ENCODE results near the gene OSBPL5.

The OSBPL5 gene, protein sequence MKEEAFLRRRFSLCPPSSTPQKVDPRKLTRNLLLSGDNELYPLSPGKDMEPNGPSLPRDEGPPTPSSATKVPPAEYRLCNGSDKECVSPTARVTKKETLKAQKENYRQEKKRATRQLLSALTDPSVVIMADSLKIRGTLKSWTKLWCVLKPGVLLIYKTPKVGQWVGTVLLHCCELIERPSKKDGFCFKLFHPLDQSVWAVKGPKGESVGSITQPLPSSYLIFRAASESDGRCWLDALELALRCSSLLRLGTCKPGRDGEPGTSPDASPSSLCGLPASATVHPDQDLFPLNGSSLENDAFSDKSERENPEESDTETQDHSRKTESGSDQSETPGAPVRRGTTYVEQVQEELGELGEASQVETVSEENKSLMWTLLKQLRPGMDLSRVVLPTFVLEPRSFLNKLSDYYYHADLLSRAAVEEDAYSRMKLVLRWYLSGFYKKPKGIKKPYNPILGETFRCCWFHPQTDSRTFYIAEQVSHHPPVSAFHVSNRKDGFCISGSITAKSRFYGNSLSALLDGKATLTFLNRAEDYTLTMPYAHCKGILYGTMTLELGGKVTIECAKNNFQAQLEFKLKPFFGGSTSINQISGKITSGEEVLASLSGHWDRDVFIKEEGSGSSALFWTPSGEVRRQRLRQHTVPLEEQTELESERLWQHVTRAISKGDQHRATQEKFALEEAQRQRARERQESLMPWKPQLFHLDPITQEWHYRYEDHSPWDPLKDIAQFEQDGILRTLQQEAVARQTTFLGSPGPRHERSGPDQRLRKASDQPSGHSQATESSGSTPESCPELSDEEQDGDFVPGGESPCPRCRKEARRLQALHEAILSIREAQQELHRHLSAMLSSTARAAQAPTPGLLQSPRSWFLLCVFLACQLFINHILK

DNA sequence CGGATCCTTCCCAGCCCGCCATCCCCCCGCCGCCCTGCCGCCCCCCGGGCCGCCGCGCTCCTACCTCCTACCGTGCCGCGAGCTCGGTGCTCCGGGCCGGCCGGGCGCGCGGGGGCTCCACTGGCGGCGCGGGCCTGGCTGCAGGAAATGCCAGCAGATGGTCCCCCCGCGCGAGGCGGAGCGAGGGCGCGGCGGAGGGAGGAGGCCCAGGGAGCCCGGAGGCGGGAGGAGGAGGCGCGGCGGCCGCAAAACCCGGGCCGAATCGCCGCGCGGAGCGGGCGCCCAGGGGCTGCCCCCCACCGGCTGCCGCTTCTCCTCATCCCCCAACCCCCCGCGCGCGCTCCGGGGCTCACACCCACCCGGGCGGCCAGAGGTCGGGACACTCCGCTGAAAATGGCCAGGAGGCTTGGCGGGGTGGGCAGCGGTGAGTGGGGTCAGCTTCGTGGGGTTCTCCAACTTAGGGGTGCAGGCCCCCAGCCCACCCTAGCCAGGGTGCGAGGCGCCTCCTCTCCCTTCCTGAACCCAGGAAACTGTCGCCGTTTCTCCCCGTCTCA lies at the start of gene OSBPL5:
OSBPL5 (minus strand) TSS at position 159 of the 554 bp plus-strand sequence. CDS start 36,162 bp downstream, outside the sequence.
- peak; percentile 54 for DNase-seq

DNA sequence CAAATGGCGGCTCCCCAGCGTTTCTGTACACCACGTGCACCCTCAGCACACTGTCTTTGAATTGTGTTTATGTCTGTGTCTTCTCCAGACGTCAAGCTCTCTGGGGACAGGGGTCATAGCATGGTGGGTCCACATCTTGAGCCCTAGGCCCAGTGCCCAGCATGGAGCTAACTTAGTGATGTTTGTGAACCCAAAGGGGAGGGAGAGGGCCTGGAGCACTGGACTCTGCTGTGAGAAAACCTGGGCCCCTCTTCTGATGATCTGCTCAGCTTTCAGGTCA lies 49.2 kb upstream of the OSBPL5 start:
- peak; percentile 5 for DNase-seq

DNA sequence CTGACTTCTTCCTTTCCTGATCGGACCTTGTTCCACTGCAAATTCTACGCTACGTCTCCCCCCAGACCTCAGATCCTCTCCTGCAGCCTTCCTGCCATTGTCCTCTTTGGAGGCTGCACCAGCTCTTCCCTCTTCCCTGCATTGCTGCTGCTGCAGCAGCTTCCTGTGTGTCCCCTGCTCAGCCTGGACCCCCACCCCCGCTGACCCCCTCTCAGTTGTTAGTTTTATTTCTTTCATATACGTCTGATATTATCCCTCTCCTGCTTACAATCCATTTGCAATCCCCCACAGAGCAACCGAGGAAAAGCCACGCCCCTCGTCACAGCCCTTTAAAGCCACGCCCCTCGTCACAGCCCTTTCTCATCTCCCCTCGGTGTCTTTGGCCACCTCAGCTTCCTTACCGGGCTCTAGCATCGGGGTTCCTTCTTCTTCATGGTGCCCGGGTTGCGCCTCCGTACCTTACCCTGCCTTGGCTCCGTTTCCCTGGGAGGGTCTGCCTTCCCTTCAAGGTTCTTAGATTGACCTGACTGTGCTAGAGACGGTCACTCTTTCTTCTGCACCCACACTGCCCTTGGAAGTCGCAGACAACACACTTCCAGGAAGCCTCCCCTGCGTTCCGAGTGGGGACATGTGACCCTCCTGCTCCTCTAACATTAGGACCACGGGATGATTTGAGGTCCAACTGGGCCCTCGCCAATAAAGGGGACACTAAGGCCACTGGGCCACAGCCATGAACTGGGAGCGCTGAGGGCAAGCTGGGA lies 48.7 kb upstream of the OSBPL5 start:
- DNase-seq = no peak

- DNase-seq = no peak
These were observed 43.2 kb upstream of the OSBPL5 start for GRCh38 chr11:3208272-3208671.

- no peak for DNase-seq
These were observed 42.5 kb upstream of the OSBPL5 start for GRCh38 chr11:3207526-3208189.

DNA sequence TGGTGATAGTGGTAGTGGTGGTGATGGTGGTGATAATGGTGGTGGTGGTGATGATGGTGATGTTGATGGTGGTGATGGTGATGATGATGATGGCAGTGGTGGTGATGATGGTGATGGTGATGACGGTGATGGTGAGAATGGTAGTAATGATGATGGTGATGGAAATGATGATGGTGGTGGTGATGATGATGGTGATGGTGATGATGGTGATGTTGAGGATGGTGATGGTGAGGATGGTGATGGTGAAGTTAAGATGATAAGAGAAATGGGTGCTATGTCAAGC lies 41.8 kb upstream of the OSBPL5 start:
- no peak for DNase-seq

DNA sequence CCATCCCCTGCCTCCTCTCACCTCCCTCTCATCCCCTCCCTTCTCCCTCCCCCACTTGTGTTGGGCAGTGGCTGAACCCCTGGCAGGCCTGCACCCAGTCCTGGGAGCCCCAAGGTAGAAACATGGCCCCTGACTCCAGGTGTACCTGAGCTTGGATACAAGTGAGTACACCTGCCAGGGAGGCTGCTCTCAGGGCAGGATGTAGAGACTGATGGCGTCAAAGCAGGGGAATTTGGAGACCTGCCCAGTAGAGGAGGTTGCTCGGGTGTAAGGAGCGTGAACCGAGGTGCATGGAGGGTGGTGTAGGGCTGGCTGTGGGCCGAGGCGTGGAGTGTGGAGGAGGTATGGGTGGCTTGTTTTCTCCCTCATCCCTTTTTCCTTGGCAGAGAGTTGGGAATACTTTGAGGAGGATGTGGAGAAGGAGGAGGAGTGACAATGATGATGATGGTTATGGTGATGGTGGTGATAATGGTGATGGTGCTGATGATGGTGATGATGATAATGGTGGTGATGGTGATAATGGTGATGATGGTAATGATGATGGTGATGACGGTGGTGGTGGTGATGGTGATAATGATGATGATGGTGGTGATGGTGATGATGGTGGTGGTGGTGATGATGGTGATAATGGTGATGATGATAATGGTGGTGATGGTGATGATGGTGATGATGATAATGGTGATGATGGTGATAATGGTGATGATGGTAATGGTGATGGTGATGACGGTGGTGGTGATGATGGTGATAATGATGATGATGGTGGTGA lies 41.2 kb upstream of the OSBPL5 start:
- no peak for DNase-seq

DNA sequence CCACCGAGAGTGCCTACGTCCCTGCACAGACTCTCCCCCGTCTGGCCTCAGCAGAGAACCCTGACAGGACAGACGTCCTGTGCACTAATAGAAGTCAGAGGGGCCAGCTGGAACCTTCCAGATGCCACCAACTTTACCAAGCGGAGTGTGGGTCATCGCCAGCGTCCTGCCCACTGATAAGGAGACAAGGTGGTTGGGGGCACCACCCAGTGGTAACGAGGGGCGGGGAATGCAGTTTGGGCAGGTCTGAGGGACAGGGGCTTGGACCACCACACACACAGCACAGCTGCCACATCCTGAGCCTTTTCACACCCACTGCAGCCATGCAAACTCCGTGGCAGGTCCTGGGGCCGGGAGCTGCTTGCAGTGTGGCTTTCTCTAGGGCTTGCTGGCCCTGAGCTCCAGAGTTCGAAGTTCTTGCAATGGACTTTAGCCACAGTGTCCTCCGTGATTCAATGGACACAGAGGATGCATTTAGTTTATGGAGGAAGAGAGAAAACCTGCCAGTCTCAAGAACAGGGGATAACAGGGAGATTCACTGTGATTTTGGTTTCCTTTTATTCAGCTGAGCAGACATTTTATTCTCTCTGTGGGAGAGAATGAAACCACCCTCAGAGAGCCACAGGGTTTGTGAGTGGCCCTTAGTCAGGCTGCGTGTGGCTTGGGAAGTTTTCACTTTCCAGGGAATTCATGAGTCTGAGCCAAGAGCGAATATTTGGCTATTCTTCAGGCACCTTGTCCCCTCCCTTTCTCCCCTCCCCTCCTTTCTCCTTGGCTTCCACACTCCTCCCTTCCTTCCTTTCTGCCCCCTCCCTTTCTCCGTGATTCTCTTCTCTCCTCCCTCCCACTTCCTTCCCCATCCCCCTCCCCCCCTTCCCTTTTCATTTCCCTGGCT lies 40.4 kb upstream of the OSBPL5 start:
- no peak for DNase-seq

- no peak for DNase-seq
These were observed 39.3 kb upstream of the OSBPL5 start for GRCh38 chr11:3204141-3205015.

GRCh38 chr11:3203221-3204043 lies 38.3 kb upstream of the OSBPL5 start:
- no peak for DNase-seq

DNA sequence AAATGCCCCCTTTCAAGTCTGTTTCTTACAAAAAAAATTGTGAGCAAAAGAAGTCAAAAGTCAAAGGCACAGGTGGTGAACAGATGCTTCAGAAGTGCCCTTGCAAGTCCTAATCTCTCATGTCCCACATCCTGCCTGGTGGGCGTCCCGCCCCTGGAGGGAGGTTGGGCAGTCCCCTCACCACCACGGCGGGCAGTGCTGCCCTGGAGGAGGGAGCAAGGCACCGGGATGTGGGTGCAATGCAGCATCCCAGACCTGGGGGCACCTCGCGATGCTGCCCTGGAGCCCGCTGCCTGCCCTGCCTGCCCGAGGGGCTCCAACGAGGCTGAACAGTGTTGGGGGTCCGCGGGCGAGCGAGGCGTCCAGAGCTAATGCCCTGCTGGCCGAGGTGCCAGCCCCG lies 37.6 kb upstream of the OSBPL5 start:
- DNase-seq = no peak

GRCh38 chr11:3202305-3202704 lies 37.2 kb upstream of the OSBPL5 start:
- no peak for DNase-seq

DNA sequence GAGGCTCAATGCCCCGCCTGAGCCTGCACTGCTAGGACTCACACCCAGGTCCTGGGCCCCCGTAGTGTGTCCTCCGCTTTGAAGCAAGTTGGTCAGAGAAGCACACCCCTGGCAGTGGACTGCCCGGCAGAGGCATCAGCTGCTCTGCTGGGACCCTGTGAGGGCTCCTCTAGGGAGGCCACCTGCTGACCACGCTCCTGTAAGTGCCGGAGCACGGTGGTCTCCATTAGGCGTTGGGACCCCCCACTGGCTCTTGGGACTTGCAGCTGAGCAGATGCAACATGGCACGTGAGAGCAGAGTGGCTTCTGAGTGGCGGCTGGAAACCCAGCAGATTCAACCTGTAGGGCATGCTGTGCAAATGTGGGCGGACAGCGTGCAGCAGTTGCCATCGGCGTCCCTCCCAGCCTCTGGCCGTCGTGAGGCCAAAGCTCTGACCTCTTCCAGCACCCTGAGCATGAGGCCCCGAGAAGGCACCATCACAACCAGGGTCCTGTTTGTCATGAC lies 36.6 kb upstream of the OSBPL5 start:
- DNase-seq = no peak

- DNase-seq = no peak
These were observed 36.0 kb upstream of the OSBPL5 start for GRCh38 chr11:3201112-3201581.

GRCh38 chr11:3200388-3201111 lies 35.4 kb upstream of the OSBPL5 start:
- no peak for DNase-seq

- no peak for DNase-seq
These were observed 34.6 kb upstream of the OSBPL5 start for GRCh38 chr11:3199537-3200295.

DNA sequence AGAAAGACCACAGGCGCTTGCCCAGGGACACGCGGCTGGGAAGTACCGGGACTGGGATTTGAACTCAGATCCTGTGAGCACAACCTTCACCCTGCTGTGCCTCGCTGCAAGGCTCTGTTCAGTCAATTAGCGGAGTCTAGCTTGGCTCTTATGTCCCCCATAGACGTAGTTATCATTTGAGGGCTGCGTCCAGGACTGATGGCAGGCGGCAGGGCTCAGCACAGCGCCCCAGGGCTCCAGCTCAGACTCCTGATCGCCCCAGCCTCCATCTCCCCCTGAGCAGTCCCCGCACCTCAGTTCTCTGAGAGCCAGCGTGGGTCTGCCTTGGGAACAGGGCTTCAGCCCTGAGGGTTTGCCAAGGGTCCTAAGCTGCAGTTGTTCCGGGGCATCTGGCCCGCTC lies 33.7 kb upstream of the OSBPL5 start:
- DNase-seq = no peak

All from activated T-cell treated with anti-CD3 and anti-CD28 coated beads, Interleukin-2, amount 50 U/mL, for 1 hour (primary cell).